WTC11 (cell line): ENCODE results near the gene CLCF1. TPM values are rescaled to one million over a fixed set of nuclear protein-coding genes. Genes with fewer than 3 reads are reported as not detected.

ENCODE experiments used
- ATAC-seq: fragments of 200-7000 bp; cut with Tn5 transposase; 2 replicates; pipeline ENCODE4 v1.10.0; 2021; ENCODE audit warnings: mild to moderate bottlenecking, moderate library complexity
- CTCF ChIA-PET: fragments of 300-600 bp; sonication (Branson Sonifier 250); formaldehyde crosslinking; loops from one replicate; lab custom pipeline; 2021; ENCODE audit warnings: antibody characterized with exemption; lab: Charles Lee
- POLR2A ChIA-PET: fragments of 350-600 bp; sonication (Branson Sonifier 250); formaldehyde crosslinking; loops from one replicate; lab custom pipeline; 2021; ENCODE audit warnings: antibody characterized with exemption; lab: Charles Lee
- DNase-seq: peaks from one replicate; pipeline ENCODE4 v3.0.0; 2021; ENCODE audit warnings: low spot score
- H3K27ac Mint-ChIP-seq: 2 replicates; pipeline ENCODE4 v1.8.0; 2021; ENCODE audit warnings: mixed read lengths
- H3K27me3 Mint-ChIP-seq: 2 replicates; pipeline ENCODE4 v1.8.0; 2021; ENCODE audit warnings: low read depth, mild to moderate bottlenecking, moderate library complexity, mixed read lengths
- H3K36me3 Mint-ChIP-seq: 2 replicates; pipeline ENCODE4 v1.8.0; 2021; ENCODE audit warnings: mixed read lengths
- H3K4me1 Mint-ChIP-seq: 2 replicates; pipeline ENCODE4 v1.8.0; 2022; ENCODE audit warnings: mixed read lengths
- H3K4me3 Mint-ChIP-seq: 2 replicates; pipeline ENCODE4 v1.8.0; 2021; ENCODE audit warnings: mild to moderate bottlenecking, moderate library complexity, mixed read lengths
- H3K9me3 Mint-ChIP-seq: 2 replicates; pipeline ENCODE4 v1.8.0; 2021; ENCODE audit warnings: mixed read lengths
- CREM ChIP-seq: sonication (generic); formaldehyde crosslinking; IDR thresholded peaks from 2 replicates; pipeline ENCODE4 v1.8.1; 2022; ENCODE audit warnings: mild to moderate bottlenecking, missing genetic modification reagents, moderate library complexity
- FOXP1 ChIP-seq: sonication (generic); formaldehyde crosslinking; IDR thresholded peaks from 2 replicates; pipeline ENCODE4 v1.8.0; 2022; ENCODE audit warnings: missing genetic modification reagents, mild to moderate bottlenecking, moderate library complexity, borderline replicate concordance
- NFE2L1 ChIP-seq: sonication (generic); formaldehyde crosslinking; IDR thresholded peaks from 2 replicates; pipeline ENCODE4 v1.8.1; 2023; ENCODE audit warnings: missing genetic modification reagents
- ZNF121 ChIP-seq: sonication (generic); formaldehyde crosslinking; IDR thresholded peaks from 2 replicates; pipeline ENCODE4 v1.8.0; 2023; ENCODE audit warnings: missing genetic modification reagents
- ZNF138 ChIP-seq: sonication (generic); formaldehyde crosslinking; conservative IDR thresholded peaks from 2 replicates; pipeline ENCODE4 v1.8.1; 2022; ENCODE audit warnings: mild to moderate bottlenecking, moderate library complexity, missing genetic modification reagents
- ZNF423 ChIP-seq: fragments of 250-450 bp; sonication (Bioruptor Pico); IDR thresholded peaks from 2 replicates; pipeline ENCODE4 v2.1.2; 2022; ENCODE audit warnings: mild to moderate bottlenecking, moderate library complexity
- total RNA-seq: library from RNA; stranded (reverse); gene quantifications from 3 replicates; pipeline ENCODE4 v1.2.3, GENCODE V29; 2021
- TF ChIP-seq, protein P1 (sequence below): fragments of 250-450 bp; sonication (Bioruptor Pico); IDR thresholded peaks from 2 replicates; pipeline ENCODE4 v1.8.0; 2021; ENCODE audit warnings: mild to moderate bottlenecking
- TF ChIP-seq, protein P2 (sequence below): sonication (generic); formaldehyde crosslinking; IDR thresholded peaks from 2 replicates; pipeline ENCODE4 v1.8.0; 2022; ENCODE audit warnings: mild to moderate bottlenecking, missing genetic modification reagents
- TF ChIP-seq, protein P3 (sequence below): sonication (generic); formaldehyde crosslinking; IDR thresholded peaks from 2 replicates; pipeline ENCODE4 v1.8.1; 2023; ENCODE audit warnings: mild to moderate bottlenecking, missing genetic modification reagents
- TF ChIP-seq, protein P4 (sequence below): sonication (generic); formaldehyde crosslinking; IDR thresholded peaks from 2 replicates; pipeline ENCODE4 v1.8.1; 2023; ENCODE audit warnings: mild to moderate bottlenecking, missing genetic modification reagents, borderline replicate concordance
- TF ChIP-seq, protein P5 (sequence below): fragments of 250-450 bp; sonication (Bioruptor Pico); IDR thresholded peaks from 2 replicates; pipeline ENCODE4 v1.9.0; 2021; ENCODE audit warnings: mild to moderate bottlenecking
- TF ChIP-seq, protein P6 (sequence below): fragments of 250-450 bp; sonication (Bioruptor Pico); IDR thresholded peaks from 2 replicates; pipeline ENCODE4 v1.9.0; 2021; ENCODE audit warnings: mild to moderate bottlenecking
- TF ChIP-seq, protein P7 (sequence below): sonication (generic); formaldehyde crosslinking; IDR thresholded peaks from 2 replicates; pipeline ENCODE4 v1.8.0; 2023; ENCODE audit warnings: missing genetic modification reagents, mild to moderate bottlenecking, borderline replicate concordance

The CLCF1 gene
- total RNA-seq, 1 experiment from 2014 or later = 0.92 TPM

DNA sequence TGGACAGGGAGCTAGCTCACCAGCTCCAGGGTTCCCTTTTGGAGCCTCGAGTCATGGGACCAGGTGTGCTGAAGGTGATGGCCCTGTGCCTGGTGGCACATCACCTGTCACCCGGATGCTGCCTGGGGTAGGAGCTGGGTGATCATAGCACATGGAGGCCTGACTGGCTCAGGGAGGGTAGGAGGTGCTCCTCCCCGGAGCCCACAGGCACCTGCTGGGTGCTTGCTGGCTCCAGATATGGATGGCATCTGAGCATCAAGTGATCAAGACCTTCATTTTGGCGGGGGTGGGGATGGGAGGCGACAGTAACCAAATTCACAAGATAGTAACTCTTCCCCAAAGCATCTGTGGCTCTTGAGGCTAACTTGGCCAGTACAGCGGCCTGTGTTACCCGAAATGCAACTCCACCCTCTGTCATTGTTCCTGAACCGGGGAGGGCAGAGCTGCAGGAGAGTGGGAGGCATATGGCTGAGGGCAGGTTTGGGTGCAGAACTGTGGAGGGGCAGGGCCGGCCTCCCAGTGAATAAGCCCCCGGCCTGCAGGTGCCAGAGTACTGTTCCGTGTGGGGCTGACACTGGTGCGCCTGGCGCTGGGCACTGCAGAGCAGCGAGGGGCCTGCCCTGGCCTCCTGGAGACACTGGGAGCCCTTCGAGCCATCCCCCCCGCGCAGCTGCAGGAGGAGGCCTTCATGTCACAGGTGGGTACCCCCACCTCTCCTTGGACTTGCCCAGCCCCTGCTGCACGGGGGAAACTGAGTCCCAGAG lies 35.2 kb upstream of the CLCF1 start:
- peaks cover 16% of the 10 kb centered on the region for H3K4me1 Mint-ChIP-seq
- no peak overlapping the region for H3K27ac Mint-ChIP-seq
- peaks cover 21% of the 10 kb centered on the region for H3K27me3 Mint-ChIP-seq
- no peak for ATAC-seq
- TF ChIP-seq, protein P1, sequence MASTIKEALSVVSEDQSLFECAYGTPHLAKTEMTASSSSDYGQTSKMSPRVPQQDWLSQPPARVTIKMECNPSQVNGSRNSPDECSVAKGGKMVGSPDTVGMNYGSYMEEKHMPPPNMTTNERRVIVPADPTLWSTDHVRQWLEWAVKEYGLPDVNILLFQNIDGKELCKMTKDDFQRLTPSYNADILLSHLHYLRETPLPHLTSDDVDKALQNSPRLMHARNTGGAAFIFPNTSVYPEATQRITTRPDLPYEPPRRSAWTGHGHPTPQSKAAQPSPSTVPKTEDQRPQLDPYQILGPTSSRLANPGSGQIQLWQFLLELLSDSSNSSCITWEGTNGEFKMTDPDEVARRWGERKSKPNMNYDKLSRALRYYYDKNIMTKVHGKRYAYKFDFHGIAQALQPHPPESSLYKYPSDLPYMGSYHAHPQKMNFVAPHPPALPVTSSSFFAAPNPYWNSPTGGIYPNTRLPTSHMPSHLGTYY (CRISPR knock-in tag) = no peak
- TF ChIP-seq FOXP1 = 0 out of 2 replicates have a peak, but pooled peaks have one; percentile 18
- TF ChIP-seq, all 79 proteins: peak for 1
- Mint-ChIP-seq H3K4me3 (no peak overlapping the region), H3K9me3 (no peaks in the 10 kb centered on the region), H3K36me3 (no peaks in the 10 kb centered on the region)
- ChIA-PET POLR2A (no interaction called here), CTCF (no interaction called here)
- no peak for DNase-seq

DNA sequence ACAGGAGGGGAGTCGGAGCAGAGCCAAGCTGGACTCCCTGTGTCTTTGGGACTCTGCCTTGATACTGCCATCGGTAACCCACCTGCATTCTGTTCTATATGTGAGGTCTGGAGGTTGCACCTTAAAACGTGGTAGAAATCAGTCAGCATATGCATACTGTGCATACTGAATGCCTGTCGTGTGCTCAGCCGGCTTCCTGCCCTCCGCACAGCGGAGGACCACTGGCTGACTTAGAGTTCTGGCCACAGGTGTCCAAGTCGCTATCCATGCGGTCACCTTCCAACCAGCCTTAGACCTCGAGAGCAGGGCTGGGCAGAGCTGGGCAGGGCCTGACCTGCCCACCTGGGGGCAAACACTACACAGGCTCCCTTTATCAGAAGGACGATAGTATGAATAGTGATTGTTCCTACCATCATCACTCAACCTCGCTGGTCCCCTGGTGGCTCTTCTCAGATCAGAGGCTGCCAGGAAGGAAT lies 34.3 kb upstream of the CLCF1 start:
- ATAC-seq = no peak
- ChIA-PET POLR2A (interaction anchor here (1.3 to 1.5 kb wide), 2 partner anchors 11 to 12 kb away, joined by 3 to 7 read pairs; no protein-coding TSS in a partner anchor), CTCF (interaction anchor here (0.8 to 1.4 kb wide), 5 partner anchors 11 to 63 kb away, joined by 3 to 7 read pairs (median 3); no protein-coding TSS in a partner anchor)
- Mint-ChIP-seq H3K4me3 (no peak overlapping the region), H3K36me3 (no peaks in the 10 kb centered on the region), H3K27ac (no peak overlapping the region), H3K9me3 (no peaks in the 10 kb centered on the region), H3K27me3 (peaks cover 14% of the 10 kb centered on the region), H3K4me1 (peaks cover 16% of the 10 kb centered on the region)
- TF ChIP-seq ZNF423 (CRISPR knock-in tag) = no peak
- no peak for TF ChIP-seq ZNF121 (CRISPR knock-in tag)
- TF ChIP-seq, protein P2, sequence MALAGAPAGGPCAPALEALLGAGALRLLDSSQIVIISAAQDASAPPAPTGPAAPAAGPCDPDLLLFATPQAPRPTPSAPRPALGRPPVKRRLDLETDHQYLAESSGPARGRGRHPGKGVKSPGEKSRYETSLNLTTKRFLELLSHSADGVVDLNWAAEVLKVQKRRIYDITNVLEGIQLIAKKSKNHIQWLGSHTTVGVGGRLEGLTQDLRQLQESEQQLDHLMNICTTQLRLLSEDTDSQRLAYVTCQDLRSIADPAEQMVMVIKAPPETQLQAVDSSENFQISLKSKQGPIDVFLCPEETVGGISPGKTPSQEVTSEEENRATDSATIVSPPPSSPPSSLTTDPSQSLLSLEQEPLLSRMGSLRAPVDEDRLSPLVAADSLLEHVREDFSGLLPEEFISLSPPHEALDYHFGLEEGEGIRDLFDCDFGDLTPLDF (CRISPR knock-in tag) = no peak
- TF ChIP-seq NFE2L1 (CRISPR knock-in tag) = no peak
- TF ChIP-seq, protein P3, sequence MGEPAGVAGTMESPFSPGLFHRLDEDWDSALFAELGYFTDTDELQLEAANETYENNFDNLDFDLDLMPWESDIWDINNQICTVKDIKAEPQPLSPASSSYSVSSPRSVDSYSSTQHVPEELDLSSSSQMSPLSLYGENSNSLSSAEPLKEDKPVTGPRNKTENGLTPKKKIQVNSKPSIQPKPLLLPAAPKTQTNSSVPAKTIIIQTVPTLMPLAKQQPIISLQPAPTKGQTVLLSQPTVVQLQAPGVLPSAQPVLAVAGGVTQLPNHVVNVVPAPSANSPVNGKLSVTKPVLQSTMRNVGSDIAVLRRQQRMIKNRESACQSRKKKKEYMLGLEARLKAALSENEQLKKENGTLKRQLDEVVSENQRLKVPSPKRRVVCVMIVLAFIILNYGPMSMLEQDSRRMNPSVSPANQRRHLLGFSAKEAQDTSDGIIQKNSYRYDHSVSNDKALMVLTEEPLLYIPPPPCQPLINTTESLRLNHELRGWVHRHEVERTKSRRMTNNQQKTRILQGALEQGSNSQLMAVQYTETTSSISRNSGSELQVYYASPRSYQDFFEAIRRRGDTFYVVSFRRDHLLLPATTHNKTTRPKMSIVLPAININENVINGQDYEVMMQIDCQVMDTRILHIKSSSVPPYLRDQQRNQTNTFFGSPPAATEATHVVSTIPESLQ (CRISPR knock-in tag) = no peak
- TF ChIP-seq, protein P4, sequence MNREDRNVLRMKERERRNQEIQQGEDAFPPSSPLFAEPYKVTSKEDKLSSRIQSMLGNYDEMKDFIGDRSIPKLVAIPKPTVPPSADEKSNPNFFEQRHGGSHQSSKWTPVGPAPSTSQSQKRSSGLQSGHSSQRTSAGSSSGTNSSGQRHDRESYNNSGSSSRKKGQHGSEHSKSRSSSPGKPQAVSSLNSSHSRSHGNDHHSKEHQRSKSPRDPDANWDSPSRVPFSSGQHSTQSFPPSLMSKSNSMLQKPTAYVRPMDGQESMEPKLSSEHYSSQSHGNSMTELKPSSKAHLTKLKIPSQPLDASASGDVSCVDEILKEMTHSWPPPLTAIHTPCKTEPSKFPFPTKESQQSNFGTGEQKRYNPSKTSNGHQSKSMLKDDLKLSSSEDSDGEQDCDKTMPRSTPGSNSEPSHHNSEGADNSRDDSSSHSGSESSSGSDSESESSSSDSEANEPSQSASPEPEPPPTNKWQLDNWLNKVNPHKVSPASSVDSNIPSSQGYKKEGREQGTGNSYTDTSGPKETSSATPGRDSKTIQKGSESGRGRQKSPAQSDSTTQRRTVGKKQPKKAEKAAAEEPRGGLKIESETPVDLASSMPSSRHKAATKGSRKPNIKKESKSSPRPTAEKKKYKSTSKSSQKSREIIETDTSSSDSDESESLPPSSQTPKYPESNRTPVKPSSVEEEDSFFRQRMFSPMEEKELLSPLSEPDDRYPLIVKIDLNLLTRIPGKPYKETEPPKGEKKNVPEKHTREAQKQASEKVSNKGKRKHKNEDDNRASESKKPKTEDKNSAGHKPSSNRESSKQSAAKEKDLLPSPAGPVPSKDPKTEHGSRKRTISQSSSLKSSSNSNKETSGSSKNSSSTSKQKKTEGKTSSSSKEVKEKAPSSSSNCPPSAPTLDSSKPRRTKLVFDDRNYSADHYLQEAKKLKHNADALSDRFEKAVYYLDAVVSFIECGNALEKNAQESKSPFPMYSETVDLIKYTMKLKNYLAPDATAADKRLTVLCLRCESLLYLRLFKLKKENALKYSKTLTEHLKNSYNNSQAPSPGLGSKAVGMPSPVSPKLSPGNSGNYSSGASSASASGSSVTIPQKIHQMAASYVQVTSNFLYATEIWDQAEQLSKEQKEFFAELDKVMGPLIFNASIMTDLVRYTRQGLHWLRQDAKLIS (CRISPR knock-in tag) = no peak
- TF ChIP-seq, protein P5, sequence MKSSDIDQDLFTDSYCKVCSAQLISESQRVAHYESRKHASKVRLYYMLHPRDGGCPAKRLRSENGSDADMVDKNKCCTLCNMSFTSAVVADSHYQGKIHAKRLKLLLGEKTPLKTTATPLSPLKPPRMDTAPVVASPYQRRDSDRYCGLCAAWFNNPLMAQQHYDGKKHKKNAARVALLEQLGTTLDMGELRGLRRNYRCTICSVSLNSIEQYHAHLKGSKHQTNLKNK (CRISPR knock-in tag) = no peak
- TF ChIP-seq, protein P6, sequence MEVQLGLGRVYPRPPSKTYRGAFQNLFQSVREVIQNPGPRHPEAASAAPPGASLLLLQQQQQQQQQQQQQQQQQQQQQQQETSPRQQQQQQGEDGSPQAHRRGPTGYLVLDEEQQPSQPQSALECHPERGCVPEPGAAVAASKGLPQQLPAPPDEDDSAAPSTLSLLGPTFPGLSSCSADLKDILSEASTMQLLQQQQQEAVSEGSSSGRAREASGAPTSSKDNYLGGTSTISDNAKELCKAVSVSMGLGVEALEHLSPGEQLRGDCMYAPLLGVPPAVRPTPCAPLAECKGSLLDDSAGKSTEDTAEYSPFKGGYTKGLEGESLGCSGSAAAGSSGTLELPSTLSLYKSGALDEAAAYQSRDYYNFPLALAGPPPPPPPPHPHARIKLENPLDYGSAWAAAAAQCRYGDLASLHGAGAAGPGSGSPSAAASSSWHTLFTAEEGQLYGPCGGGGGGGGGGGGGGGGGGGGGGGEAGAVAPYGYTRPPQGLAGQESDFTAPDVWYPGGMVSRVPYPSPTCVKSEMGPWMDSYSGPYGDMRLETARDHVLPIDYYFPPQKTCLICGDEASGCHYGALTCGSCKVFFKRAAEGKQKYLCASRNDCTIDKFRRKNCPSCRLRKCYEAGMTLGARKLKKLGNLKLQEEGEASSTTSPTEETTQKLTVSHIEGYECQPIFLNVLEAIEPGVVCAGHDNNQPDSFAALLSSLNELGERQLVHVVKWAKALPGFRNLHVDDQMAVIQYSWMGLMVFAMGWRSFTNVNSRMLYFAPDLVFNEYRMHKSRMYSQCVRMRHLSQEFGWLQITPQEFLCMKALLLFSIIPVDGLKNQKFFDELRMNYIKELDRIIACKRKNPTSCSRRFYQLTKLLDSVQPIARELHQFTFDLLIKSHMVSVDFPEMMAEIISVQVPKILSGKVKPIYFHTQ (CRISPR knock-in tag) = no peak
- TF ChIP-seq ZNF138 = no peak
- TF ChIP-seq, protein P7, sequence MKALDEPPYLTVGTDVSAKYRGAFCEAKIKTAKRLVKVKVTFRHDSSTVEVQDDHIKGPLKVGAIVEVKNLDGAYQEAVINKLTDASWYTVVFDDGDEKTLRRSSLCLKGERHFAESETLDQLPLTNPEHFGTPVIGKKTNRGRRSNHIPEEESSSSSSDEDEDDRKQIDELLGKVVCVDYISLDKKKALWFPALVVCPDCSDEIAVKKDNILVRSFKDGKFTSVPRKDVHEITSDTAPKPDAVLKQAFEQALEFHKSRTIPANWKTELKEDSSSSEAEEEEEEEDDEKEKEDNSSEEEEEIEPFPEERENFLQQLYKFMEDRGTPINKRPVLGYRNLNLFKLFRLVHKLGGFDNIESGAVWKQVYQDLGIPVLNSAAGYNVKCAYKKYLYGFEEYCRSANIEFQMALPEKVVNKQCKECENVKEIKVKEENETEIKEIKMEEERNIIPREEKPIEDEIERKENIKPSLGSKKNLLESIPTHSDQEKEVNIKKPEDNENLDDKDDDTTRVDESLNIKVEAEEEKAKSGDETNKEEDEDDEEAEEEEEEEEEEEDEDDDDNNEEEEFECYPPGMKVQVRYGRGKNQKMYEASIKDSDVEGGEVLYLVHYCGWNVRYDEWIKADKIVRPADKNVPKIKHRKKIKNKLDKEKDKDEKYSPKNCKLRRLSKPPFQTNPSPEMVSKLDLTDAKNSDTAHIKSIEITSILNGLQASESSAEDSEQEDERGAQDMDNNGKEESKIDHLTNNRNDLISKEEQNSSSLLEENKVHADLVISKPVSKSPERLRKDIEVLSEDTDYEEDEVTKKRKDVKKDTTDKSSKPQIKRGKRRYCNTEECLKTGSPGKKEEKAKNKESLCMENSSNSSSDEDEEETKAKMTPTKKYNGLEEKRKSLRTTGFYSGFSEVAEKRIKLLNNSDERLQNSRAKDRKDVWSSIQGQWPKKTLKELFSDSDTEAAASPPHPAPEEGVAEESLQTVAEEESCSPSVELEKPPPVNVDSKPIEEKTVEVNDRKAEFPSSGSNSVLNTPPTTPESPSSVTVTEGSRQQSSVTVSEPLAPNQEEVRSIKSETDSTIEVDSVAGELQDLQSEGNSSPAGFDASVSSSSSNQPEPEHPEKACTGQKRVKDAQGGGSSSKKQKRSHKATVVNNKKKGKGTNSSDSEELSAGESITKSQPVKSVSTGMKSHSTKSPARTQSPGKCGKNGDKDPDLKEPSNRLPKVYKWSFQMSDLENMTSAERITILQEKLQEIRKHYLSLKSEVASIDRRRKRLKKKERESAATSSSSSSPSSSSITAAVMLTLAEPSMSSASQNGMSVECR (CRISPR knock-in tag) = no peak
- no peak for TF ChIP-seq CREM (CRISPR knock-in tag)
- no peak for DNase-seq
